Ishikawa (cell line): ENCODE data around the gene MCOLN2.

Source experiments
- CREB1 ChIP-seq: IDR thresholded peaks from 2 replicates; pipeline ENCODE4 v1.6.1; 2012; ENCODE audit warnings: low read depth
- EP300 ChIP-seq: IDR thresholded peaks from 2 replicates; pipeline ENCODE4 v1.6.1; 2012; ENCODE audit warnings: borderline replicate concordance
- FOXM1 ChIP-seq: IDR thresholded peaks from 2 replicates; pipeline ENCODE4 v1.6.1; 2012; ENCODE audit warnings: low read depth, borderline replicate concordance
- RAD21 ChIP-seq: IDR thresholded peaks from 2 replicates; pipeline ENCODE4 v1.6.1; 2012; ENCODE audit warnings: low read depth
- TAF1 ChIP-seq: IDR thresholded peaks from 2 replicates; pipeline ENCODE4 v1.6.1; 2012; ENCODE audit warnings: low read depth, mild to moderate bottlenecking
- TCF12 ChIP-seq: IDR thresholded peaks from 2 replicates; pipeline ENCODE4 v1.6.1; 2012; ENCODE audit warnings: low read depth
- YY1 ChIP-seq: IDR thresholded peaks from 2 replicates; pipeline ENCODE4 v1.6.1; 2012; ENCODE audit warnings: low read depth
- ZBTB7A ChIP-seq: IDR thresholded peaks from 2 replicates; pipeline ENCODE4 v1.6.1; 2012; ENCODE audit warnings: low read depth
- TF ChIP-seq, protein P1 (sequence below): IDR thresholded peaks from 2 replicates; pipeline ENCODE4 v1.6.1; 2012; ENCODE audit warnings: low read depth, mild to moderate bottlenecking
- TF ChIP-seq, protein P2 (sequence below): IDR thresholded peaks from 2 replicates; pipeline ENCODE4 v1.6.1; 2012
- TF ChIP-seq, protein P3 (sequence below): IDR thresholded peaks from 2 replicates; pipeline ENCODE4 v1.6.1; 2012

DNA sequence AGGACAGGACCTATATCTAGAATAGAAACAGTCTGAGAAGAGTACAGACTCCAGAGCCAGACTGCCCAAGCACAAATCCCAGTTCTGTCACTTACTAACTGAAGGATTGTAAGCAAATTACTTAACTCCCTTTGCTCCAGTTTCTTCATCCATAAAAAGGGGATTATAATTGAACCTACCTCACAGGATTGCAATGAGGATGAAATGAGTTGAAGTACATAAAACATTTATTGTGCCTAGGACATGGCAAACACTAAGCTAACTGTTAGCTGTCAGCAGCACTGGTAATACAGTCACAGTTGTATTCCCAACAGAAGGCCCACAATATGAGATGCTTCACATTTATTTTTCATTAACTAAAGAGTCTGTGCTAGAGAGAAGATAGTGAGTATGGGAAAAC, 33.9 kb downstream of the MCOLN2 start:
- TF ChIP-seq, protein P1, sequence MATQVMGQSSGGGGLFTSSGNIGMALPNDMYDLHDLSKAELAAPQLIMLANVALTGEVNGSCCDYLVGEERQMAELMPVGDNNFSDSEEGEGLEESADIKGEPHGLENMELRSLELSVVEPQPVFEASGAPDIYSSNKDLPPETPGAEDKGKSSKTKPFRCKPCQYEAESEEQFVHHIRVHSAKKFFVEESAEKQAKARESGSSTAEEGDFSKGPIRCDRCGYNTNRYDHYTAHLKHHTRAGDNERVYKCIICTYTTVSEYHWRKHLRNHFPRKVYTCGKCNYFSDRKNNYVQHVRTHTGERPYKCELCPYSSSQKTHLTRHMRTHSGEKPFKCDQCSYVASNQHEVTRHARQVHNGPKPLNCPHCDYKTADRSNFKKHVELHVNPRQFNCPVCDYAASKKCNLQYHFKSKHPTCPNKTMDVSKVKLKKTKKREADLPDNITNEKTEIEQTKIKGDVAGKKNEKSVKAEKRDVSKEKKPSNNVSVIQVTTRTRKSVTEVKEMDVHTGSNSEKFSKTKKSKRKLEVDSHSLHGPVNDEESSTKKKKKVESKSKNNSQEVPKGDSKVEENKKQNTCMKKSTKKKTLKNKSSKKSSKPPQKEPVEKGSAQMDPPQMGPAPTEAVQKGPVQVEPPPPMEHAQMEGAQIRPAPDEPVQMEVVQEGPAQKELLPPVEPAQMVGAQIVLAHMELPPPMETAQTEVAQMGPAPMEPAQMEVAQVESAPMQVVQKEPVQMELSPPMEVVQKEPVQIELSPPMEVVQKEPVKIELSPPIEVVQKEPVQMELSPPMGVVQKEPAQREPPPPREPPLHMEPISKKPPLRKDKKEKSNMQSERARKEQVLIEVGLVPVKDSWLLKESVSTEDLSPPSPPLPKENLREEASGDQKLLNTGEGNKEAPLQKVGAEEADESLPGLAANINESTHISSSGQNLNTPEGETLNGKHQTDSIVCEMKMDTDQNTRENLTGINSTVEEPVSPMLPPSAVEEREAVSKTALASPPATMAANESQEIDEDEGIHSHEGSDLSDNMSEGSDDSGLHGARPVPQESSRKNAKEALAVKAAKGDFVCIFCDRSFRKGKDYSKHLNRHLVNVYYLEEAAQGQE: no peak
- no peak for TF ChIP-seq YY1
- no peak for TF ChIP-seq EP300
- no peak for TF ChIP-seq RAD21
- no peak for TF ChIP-seq FOXM1
- TF ChIP-seq CREB1: no peak
- TF ChIP-seq ZBTB7A: no peak
- TF ChIP-seq, protein P2, sequence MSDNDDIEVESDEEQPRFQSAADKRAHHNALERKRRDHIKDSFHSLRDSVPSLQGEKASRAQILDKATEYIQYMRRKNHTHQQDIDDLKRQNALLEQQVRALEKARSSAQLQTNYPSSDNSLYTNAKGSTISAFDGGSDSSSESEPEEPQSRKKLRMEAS: no peak
- TF ChIP-seq TCF12: no peak
- no peak for TF ChIP-seq TAF1
- TF ChIP-seq, protein P3, sequence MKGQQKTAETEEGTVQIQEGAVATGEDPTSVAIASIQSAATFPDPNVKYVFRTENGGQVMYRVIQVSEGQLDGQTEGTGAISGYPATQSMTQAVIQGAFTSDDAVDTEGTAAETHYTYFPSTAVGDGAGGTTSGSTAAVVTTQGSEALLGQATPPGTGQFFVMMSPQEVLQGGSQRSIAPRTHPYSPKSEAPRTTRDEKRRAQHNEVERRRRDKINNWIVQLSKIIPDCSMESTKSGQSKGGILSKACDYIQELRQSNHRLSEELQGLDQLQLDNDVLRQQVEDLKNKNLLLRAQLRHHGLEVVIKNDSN: no peak
